Measurements from ENCODE around the gene TNFRSF13B. TPM values are rescaled to one million over a fixed set of nuclear protein-coding genes. Genes with fewer than 3 reads are reported as not detected.
A peak's percentile ranks its signal among the peaks of the same experiment; 100 is the strongest.
"Not testable (repeated sequence)": the region's sequence is repeated elsewhere in the genome, so short reads cannot be mapped to it uniquely, and the experiment has no call there.

The TNFRSF13B gene
- total RNA-seq, 2 donors from 2014 or later = not detected

GRCh38 chr17:17019430-17019762 is 47.5 kb upstream of the TNFRSF13B start:
- H3K27ac ChIP-seq = peak overlapping the region; percentile 77 to 89 (median 89)
- no peak overlapping the region for H3K4me3 ChIP-seq
- no peaks in the 10 kb centered on the region for H3K36me3 ChIP-seq (replicated peaks in 1 of 2; ENCODE audit: insufficient read depth in 1 of 2, low read depth in 2 of 2)
- no peaks in the 10 kb centered on the region for H3K9me3 ChIP-seq
- TF ChIP-seq POLR2A (IDR thresholded peaks at IDR 0.05) = no peak
- TF ChIP-seq, protein P1, sequence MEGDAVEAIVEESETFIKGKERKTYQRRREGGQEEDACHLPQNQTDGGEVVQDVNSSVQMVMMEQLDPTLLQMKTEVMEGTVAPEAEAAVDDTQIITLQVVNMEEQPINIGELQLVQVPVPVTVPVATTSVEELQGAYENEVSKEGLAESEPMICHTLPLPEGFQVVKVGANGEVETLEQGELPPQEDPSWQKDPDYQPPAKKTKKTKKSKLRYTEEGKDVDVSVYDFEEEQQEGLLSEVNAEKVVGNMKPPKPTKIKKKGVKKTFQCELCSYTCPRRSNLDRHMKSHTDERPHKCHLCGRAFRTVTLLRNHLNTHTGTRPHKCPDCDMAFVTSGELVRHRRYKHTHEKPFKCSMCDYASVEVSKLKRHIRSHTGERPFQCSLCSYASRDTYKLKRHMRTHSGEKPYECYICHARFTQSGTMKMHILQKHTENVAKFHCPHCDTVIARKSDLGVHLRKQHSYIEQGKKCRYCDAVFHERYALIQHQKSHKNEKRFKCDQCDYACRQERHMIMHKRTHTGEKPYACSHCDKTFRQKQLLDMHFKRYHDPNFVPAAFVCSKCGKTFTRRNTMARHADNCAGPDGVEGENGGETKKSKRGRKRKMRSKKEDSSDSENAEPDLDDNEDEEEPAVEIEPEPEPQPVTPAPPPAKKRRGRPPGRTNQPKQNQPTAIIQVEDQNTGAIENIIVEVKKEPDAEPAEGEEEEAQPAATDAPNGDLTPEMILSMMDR (IDR thresholded peaks at IDR 0.05) = no peak
- H3K27me3 ChIP-seq = no peaks in the 10 kb centered on the region
- peaks cover 58% of the 10 kb centered on the region for H3K4me1 ChIP-seq
- WGBS, 2 donors = 76 to 80% methylated on average over 4 to 5 of the region's 5 CpGs
- no peak for ATAC-seq
- intact Hi-C loops (cut with DNase I) = no loop called here
- DNase-seq = no peak

DNA sequence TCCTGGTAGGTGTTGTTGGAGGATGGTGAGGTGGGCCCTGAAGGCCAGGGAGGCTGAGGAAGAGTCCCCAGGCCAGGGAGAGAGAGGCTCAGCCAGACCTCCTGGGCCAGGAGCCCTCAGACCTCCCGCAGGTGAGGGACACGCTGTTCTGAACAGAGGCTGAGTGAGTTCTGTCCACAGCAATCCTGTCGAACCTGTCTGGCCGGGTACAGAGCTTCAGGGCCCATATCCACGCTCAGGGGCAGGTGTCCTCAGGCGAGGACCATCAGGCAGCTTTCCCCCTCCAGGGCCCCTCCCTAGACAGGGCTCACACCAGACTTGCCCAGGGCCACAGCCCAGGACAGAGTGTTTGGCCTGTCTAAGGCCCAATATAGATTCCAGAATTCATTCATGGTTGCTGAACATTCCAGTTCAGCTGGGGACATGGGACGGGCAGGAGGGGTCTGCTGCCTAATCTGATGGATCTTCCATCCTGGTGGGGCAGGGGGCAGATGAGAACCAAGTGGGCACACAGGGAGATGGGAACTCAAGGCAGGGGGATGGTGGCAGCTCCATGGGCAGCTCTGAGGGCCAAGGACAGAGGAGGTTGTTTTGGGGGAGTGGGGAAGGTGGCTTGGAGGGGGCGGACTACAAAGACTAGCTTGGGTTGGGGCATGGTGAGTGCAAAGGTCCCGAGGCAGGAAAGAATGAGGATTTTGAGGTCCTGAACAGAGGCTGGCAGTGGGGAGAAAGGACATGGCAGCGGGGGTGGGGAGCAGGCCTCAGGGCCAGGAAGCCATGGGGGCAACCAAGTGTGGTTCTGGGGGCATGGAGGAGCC is 46.9 kb upstream of the TNFRSF13B start:
- ATAC-seq = peak; percentile 73
- Histone ChIP-seq H3K4me3 (no peak overlapping the region), H3K4me1 (peaks cover 58% of the 10 kb centered on the region), H3K27ac (peak overlapping the region; percentile 77 to 89 (median 89)), H3K9me3 (no peaks in the 10 kb centered on the region), H3K36me3 (replicated peaks in 1 of 2; ENCODE audit: insufficient read depth in 1 of 2, low read depth in 2 of 2) (no peaks in the 10 kb centered on the region), H3K27me3 (no peaks in the 10 kb centered on the region)
- intact Hi-C loops (cut with DNase I) = no loop called here
- peak; percentile 80 to 92 (median 88) for DNase-seq
- TF ChIP-seq, protein P1 (IDR thresholded peaks at IDR 0.05) = no peak
- peak in 2 of 3 donors; percentile 42 to 44 for TF ChIP-seq POLR2A (IDR thresholded peaks at IDR 0.05)
- WGBS, 2 donors = 44 to 88% methylated on average over 4 to 10 of the region's 10 CpGs

DNA sequence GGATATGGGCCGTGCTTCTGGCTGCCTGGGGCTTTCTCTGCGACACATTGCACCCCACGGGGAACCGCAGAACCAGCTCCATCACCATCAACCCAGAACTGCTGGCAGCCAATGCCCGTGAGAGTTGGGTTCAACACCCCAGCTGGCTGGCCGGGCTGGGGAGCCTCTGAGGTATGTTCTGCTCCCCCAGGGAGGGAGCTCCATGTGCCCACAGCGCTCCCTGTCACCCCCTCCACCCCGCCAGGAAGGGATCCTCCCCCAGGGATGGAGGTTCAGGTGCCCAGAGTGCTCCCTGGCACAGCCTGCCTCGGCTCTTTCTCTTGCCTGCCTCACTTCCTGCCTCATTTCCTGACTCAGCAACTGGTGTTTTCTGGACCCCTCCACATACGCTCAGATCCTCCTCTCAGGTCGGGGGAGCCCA is 46.1 kb upstream of the TNFRSF13B start:
- Histone ChIP-seq H3K27me3 (no peaks in the 10 kb centered on the region), H3K9me3 (no peaks in the 10 kb centered on the region), H3K4me1 (peaks cover 58% of the 10 kb centered on the region), H3K4me3 (no peak overlapping the region), H3K27ac (peak overlapping the region; percentile 77 to 89 (median 89)), H3K36me3 (replicated peaks in 1 of 2; ENCODE audit: insufficient read depth in 1 of 2, low read depth in 2 of 2) (no peaks in the 10 kb centered on the region)
- 76 to 84% methylated on average over 6 to 11 of the region's 11 CpGs for WGBS, 2 donors
- TF ChIP-seq, protein P1 (IDR thresholded peaks at IDR 0.05) = no peak
- TF ChIP-seq POLR2A (IDR thresholded peaks at IDR 0.05) = no peak
- ATAC-seq (no peak), DNase-seq (peak in 1 of 4 donors; percentile 17)
- intact Hi-C loops (cut with DNase I) = no loop called here

DNA sequence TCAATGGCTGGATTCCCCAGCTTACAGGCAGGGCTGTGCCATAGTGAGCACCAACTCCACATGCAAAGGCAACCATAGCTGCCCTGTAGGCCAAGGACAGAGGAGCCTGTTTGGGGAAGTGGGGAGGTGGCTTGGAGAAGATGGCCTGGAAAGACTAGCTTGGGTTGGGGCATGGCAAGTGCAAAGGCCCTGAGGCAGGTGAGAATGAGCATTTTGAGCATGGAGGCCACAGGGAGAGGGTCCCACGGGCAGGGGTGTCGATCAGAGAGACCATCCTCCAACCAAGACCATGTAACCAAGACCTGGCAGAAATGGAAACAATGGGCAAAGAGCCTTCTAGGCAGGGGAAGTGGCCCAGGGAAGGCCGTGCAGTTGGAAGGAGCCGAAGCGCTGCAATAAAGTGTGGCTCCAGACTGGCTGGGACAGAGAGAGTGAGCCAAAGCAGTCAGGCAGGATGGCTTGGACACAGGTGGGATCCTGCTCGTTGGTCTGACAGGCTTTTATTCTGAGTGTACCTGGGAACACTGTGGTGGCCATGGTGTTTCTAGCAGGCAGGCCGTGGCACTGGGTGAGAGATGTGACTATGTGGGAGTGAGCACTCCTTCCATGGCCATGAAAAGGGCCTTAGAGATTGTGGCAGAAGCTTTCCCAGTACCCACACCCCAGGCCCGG is 45.6 kb upstream of the TNFRSF13B start:
- DNase-seq (peak in 1 of 4 donors; percentile 7), ATAC-seq (no peak)
- H3K27ac ChIP-seq = peak overlapping the region; percentile 77 to 89 (median 89)
- no peak overlapping the region for H3K4me3 ChIP-seq
- no peaks in the 10 kb centered on the region for H3K9me3 ChIP-seq
- TF ChIP-seq, protein P1 (IDR thresholded peaks at IDR 0.05) = no peak
- TF ChIP-seq POLR2A (IDR thresholded peaks at IDR 0.05) = no peak
- peaks cover 57% of the 10 kb centered on the region for H3K4me1 ChIP-seq
- H3K27me3 ChIP-seq = no peaks in the 10 kb centered on the region
- WGBS, 2 donors = 93 to 97% methylated on average over 8 of the region's 8 CpGs
- intact Hi-C loops (cut with DNase I) = no loop called here
- no peaks in the 10 kb centered on the region for H3K36me3 ChIP-seq (replicated peaks in 1 of 2; ENCODE audit: insufficient read depth in 1 of 2, low read depth in 2 of 2)

DNA sequence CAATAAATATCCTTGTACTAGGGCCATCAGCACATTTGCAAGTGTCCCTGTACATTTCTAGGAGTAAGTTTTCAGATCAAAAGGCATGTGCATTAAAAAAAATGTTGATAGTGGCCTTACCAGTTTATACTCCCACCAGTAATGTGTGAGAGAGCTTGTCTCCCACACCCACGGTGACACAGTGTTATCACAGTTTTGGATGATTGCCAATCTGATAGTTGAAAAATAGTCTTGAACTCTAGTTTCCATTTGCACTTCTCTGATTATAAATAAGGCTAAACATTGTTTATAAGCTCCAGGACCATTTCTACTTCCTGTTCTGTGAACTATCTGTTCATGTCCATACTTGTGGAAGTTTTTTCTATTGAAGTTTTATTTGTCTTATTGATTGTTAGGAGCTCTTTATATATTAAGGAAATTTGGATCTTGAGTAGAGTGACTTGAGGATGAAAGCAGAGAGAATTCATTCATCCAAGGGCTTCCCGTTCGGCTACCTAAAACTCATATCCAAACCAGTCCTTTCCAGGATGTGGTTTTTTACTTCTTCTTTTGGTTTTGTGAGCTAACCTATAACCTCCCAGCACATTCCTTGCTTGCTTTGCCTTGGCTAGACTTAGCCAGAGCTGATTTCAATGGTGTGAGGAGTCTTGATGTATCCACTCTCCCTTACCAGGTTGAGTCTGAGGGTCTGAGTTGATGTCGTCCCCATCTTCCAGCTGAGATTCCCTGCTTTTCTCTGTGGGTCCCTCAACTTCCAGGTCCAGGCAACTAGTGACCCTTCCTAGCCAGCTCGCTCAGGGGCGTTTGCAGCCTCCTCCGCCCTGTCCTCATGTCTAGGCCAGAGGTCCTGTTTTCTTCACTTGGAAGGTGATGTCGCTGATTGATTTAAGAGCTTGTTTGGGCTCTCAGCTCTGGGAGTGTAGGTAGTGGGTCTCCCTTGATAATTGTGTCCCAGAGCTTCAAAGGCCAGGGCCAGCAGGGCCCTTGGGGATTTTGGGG is 44.6 kb upstream of the TNFRSF13B start:
- ATAC-seq, DNase-seq: not testable (repeated sequence)
- peak overlapping the region in 3 of 4 donors; percentile 58 to 89 (median 89) for H3K27ac ChIP-seq

More for the DNA sequence above, 44.6 kb upstream of the TNFRSF13B start:
- peaks cover 47% of the 10 kb centered on the region for H3K4me1 ChIP-seq
- H3K9me3 ChIP-seq; H3K4me3 ChIP-seq; H3K27me3 ChIP-seq; H3K36me3 ChIP-seq (replicated peaks in 1 of 2; ENCODE audit: insufficient read depth in 1 of 2, low read depth in 2 of 2); intact Hi-C loops (cut with DNase I): not testable (repeated sequence)
- 77 to 86% methylated on average over 8 of the region's 8 CpGs for WGBS, 2 donors
